ENCODE results near the gene GBP6.

DNA sequence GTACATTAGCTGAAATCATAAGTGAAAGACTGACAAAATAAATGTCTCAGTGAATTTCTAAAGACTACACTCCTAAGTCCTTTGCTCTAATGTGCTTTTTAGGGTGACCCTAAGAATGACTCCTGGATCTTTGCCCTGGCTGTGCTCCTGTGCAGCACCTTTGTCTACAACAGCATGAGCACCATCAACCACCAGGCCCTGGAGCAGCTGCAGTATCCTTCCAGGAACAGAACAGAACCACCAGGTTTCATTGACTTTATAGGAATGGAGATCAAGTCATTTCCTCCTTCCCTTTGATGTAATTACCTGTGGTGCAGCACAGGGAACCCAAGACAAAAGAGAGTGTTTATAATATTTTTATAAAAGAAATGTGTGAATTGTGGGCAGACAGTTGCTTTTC, 14.1 kb downstream of the GBP6 start:
- TF ChIP-seq, protein P1, sequence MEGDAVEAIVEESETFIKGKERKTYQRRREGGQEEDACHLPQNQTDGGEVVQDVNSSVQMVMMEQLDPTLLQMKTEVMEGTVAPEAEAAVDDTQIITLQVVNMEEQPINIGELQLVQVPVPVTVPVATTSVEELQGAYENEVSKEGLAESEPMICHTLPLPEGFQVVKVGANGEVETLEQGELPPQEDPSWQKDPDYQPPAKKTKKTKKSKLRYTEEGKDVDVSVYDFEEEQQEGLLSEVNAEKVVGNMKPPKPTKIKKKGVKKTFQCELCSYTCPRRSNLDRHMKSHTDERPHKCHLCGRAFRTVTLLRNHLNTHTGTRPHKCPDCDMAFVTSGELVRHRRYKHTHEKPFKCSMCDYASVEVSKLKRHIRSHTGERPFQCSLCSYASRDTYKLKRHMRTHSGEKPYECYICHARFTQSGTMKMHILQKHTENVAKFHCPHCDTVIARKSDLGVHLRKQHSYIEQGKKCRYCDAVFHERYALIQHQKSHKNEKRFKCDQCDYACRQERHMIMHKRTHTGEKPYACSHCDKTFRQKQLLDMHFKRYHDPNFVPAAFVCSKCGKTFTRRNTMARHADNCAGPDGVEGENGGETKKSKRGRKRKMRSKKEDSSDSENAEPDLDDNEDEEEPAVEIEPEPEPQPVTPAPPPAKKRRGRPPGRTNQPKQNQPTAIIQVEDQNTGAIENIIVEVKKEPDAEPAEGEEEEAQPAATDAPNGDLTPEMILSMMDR (IDR thresholded peaks at IDR 0.05; ENCODE audit: low read depth, low read length) = no peak
- TF ChIP-seq EZH2phosphoT487 (IDR thresholded peaks at IDR 0.05; ENCODE audit: low read depth) = no peak

All from OCI-LY3 (cell line).